ENCODE results near the gene COL27A1.

DNA sequence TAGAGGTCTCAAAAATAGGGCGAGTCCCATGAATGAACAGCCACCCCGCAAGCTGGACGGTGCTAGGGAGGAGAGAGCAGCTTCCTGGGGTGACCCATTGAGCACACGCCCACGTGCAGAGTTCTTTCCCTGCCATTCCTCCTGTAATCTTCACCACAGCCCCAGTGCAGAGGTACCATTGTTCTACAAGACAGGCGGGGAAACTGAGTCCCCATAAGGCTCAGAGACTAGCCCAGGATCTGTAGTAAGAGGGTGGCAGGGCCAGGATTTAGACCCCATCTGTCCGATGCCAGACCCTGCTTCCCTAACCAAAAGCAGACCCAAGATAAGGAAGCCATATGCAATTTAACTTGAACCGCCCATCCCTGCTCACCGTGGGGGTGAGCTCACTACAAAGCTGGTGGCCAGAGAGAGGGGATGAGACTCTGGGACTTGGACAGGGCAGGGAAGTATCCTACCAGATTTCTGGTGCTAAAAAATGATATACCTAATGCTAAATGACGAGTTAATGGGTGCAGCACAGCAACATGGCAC lies 130.9 kb downstream of the COL27A1 start:
- TF ChIP-seq YY1 (tag by site-specific recombination; IDR thresholded peaks at IDR 0.05) (no peak), CTCF (tag by site-specific recombination; IDR thresholded peaks at IDR 0.05) (no peak), ZNF555 (tag by site-specific recombination; conservative IDR thresholded peaks at IDR 0.05) (no peak), REST (tag by site-specific recombination; IDR thresholded peaks at IDR 0.05) (no peak), ZFHX2 (tag by site-specific recombination; conservative IDR thresholded peaks at IDR 0.05) (no peak), HOXA7 (CRISPR knock-in tag; IDR thresholded peaks at IDR 0.05; ENCODE audit: borderline replicate concordance) (no peak)

All from HEK293 (cell line).